HG03575 (cell line): Measurements from ENCODE around the gene TMPRSS12.
"Not testable (repeated sequence)": the region's sequence is repeated elsewhere in the genome, so short reads cannot be mapped to it uniquely, and the experiment has no call there.

Source experiments
- ATAC-seq: cut with Tn5 transposase; IDR thresholded peaks from one replicate; pipeline ENCODE4 v1.9.1; 2021; ENCODE audit not compliant: unreplicated experiment, insufficient number of reproducible peaks, low FRiP score; ENCODE audit errors: extremely low read depth

The TMPRSS12 gene

GRCh38 chr12:50848963-50849362, 6.2 kb downstream of the TMPRSS12 start:
- ATAC-seq = no peak

DNA sequence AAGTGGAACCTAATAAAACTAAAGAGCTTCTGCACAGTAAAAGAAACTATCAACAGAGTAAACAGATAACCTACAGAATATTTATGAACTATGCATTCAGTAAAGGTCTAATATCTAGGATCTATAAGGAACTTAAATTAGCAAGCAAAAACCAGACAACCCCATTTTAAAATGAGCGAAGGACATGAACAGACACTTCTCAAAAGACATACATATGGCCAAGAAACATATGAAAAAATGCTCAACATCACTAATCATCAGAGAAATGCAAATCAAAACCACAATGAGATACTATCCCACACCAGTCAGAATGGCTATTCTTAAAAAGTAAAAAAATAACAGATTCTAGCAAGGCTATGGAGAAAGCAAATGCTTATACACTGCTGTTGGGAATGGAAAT, 12.5 kb downstream of the TMPRSS12 start:
- not testable (repeated sequence) for ATAC-seq

- ATAC-seq = not testable (repeated sequence)
Measured at GRCh38 chr12:50855679-50856078, 13.0 kb downstream of the TMPRSS12 start.

- ATAC-seq = no peak
Measured at GRCh38 chr12:50859621-50860310, 17.0 kb downstream of the TMPRSS12 start.

DNA sequence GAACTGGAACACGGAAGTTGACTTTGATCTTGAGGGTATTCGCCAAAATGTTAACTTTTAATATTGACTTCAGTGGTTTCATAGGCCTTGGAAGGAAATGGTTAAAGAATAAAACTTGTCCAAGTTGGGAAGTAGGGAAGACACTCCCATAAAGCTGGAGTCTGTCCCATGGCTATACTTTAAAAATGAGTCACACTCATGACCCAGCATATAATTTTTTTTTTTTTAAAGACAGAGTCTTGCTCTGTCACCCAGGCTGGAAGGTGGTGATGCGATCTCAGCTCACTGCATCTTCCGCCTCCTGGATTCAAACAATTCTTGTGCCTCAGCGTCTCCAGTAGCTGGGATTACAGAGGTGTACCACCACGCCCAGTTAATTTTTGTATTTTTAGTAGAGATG, 19.6 kb downstream of the TMPRSS12 start:
- ATAC-seq = no peak

GRCh38 chr12:50865266-50865665, 22.5 kb downstream of the TMPRSS12 start:
- ATAC-seq = no peak

- not testable (repeated sequence) for ATAC-seq
Measured at GRCh38 chr12:50868881-50869280, 26.2 kb downstream of the TMPRSS12 start.

DNA sequence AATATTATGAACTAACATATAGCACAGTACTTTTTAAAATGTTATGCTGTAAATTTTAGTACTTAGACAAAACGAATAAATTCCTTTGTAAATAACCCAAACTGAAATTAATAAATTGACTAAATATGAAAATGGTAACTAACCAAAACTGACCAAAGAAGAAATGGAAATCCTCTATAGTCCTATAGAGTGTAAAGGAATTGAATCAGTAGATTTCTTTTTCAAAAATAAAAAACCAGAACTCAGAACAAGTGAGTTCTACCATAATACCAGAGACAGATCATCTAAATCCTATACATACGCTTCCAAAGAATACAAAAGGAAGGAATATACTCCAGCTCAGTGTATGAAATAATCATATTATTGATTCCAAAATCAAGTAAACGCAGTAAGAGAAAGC, 39.8 kb downstream of the TMPRSS12 start:
- no peak for ATAC-seq

- ATAC-seq = no peak
Measured at GRCh38 chr12:50887191-50887590, 44.5 kb downstream of the TMPRSS12 start.

DNA sequence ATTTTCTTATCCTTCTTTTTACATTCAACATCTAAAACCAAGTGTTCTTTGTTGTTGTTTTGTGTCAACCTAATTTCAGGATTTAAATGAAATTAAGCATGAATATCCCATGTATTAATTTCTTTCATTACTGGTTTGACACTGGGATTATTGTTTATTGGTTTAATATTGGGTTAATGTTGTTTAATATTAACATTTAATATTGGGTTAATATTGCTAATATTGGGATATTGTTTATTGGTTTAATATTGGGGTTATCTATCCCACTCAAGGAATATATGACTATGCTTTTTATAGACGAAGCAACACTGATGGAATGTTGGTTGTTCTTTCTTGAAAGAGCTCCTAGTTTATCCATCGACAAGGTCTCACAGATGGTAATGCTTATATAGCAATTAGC, 45.9 kb downstream of the TMPRSS12 start:
- no peak for ATAC-seq

- no peak for ATAC-seq
Measured at GRCh38 chr12:50894241-50894640, 51.5 kb downstream of the TMPRSS12 start.

DNA sequence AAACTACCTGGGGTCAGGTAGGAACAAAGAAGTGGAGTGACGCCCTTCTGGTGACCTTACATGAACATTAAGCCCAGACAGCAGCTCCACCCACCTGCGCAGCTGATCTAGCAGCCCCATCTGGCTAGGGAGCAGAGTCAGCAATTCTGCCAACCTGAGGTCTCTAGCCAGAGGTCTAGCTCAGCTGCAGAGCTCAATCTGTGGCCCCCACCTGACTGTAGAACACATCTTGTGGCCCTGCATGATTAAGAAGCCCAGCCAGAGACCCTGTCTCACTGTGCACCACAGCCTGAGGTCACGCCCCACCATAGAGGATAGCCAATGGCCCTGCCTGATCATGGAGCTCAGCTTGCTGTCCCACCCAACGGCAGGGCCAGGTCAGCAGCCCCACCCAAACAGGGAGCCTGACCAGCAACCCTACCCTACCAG, 59.0 kb downstream of the TMPRSS12 start:
- no peak for ATAC-seq

- ATAC-seq = not testable (repeated sequence)
Measured at GRCh38 chr12:50908479-50908878, 65.8 kb downstream of the TMPRSS12 start.

DNA sequence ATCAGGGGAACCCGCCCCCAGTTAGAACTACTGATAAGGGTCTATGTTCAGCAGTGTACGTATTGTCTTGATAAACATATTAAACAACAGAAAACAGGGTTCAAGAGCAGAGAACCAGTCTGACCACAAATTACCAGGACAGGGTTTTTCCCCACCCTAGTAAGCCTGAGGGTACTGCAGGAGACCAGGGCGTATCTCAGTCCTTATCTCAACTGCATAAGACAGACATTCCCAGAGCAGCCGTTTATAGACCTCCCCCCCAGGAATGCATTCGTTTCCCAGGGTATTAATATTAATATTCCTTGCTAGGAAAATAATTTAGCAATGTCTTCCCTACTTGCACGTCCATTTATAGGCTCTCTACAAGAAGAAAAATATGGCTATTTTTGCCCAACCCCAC, 69.6 kb downstream of the TMPRSS12 start:
- not testable (repeated sequence) for ATAC-seq

DNA sequence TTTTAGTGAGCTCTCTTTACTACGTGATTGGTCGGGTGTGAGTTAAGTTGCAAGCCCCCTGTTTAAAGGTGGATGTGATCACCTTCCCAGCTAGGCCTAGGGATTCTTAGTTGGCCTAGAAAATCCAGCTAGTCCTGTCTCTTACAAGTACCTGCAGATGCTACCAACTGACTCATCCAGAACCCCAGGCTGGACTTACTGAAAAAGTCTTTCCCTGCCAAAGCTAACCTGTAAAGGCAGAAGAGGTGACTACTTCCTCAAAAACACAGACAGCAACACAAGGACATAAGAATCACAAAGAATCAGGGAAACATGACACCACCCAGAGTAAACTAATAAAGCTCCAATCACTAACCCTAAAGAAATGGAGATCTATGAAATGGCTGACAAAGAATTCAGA, 70.5 kb downstream of the TMPRSS12 start:
- ATAC-seq = no peak

GRCh38 chr12:50914872-50915484, 72.3 kb downstream of the TMPRSS12 start:
- ATAC-seq = no peak

DNA sequence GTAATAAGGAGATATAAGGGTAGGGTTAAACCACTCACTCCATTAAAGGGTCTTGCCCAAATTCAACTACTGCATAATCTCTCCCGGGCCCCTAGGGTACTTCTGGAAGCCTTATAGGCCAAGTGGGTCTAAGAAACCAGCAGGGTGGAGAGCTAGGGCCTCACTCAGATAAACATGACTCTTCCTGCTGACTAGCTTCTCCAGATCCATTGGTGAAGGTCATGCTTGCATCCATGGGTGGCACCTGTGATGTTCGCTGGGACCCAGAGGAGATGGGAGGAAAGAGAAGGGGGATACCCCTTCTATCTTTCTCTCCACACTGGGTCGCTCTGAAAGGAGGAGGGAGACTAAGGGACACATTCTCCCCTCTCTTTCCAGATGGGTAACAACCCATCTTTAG, 73.6 kb downstream of the TMPRSS12 start:
- no peak for ATAC-seq

GRCh38 chr12:50918584-50919316, 76.0 kb downstream of the TMPRSS12 start:
- no peak for ATAC-seq

- no peak for ATAC-seq
Measured at GRCh38 chr12:50922820-50923219, 80.1 kb downstream of the TMPRSS12 start.
